Cardiac muscle cell (in vitro differentiated cells and primary cell): ENCODE data around the gene BAZ1A. TPM values are rescaled to one million over a fixed set of nuclear protein-coding genes. Genes with fewer than 3 reads are reported as not detected.

Source experiments
- DNase-seq, 2 donors: peaks; one replicate each; pipeline versions ENCODE4 v3.0.0 to v3.0.0-alpha.2; 2010 to 2017; ENCODE audit warnings: low read depth in 1 of 2, low spot score in 1 of 2
- H3K27ac ChIP-seq: fragments of 200-600 bp; sonication (generic); 2 replicates; pipeline ENCODE4 v1.5.1; 2016
- H3K27me3 ChIP-seq: fragments of 200-600 bp; sonication (generic); 2 replicates; pipeline ENCODE4 v1.6.0; 2016; ENCODE audit warnings: control low read depth
- H3K36me3 ChIP-seq: fragments of 200-600 bp; sonication (generic); 2 replicates; pipeline ENCODE4 v1.5.1; 2016; ENCODE audit warnings: control low read depth
- H3K4me1 ChIP-seq: fragments of 200-600 bp; sonication (generic); 2 replicates; pipeline ENCODE4 v1.8.1; 2017; ENCODE audit warnings: low read depth, mild to moderate bottlenecking, mixed run types
- H3K4me3 ChIP-seq: fragments of 200-600 bp; sonication (generic); 2 replicates; pipeline ENCODE4 v1.5.1; 2016; ENCODE audit warnings: mild to moderate bottlenecking
- H3K9me3 ChIP-seq: fragments of 200-600 bp; sonication (generic); 2 replicates; pipeline ENCODE4 v1.5.1; 2017; ENCODE audit warnings: low read depth, mild to moderate bottlenecking, control low read depth
- polyA plus RNA-seq: library from polyadenylated mRNA; unstranded; fragments of >200 nt; fragmentation: Nextera tagmentation; extraction: Ambion mirVana; gene quantifications from 2 replicates; pipeline ENCODE4 v1.2.1, GENCODE V29; 2016
- total RNA-seq: library from RNA; depleted of rRNA; stranded (reverse); fragments of >200 nt; gene quantifications from 2 replicates; pipeline ENCODE4 v1.2.3, GENCODE V29; 2016
- TF ChIP-seq, protein P1 (sequence below): IDR thresholded peaks from 2 replicates; pipeline ENCODE4 v1.5.1; 2012; ENCODE audit warnings: low read depth, mild to moderate bottlenecking, low read length

The BAZ1A gene
- total and polyA plus RNA-seq, 2 experiments from 2014 or later = 7.2 to 11.1 TPM

- TF ChIP-seq, protein P1, sequence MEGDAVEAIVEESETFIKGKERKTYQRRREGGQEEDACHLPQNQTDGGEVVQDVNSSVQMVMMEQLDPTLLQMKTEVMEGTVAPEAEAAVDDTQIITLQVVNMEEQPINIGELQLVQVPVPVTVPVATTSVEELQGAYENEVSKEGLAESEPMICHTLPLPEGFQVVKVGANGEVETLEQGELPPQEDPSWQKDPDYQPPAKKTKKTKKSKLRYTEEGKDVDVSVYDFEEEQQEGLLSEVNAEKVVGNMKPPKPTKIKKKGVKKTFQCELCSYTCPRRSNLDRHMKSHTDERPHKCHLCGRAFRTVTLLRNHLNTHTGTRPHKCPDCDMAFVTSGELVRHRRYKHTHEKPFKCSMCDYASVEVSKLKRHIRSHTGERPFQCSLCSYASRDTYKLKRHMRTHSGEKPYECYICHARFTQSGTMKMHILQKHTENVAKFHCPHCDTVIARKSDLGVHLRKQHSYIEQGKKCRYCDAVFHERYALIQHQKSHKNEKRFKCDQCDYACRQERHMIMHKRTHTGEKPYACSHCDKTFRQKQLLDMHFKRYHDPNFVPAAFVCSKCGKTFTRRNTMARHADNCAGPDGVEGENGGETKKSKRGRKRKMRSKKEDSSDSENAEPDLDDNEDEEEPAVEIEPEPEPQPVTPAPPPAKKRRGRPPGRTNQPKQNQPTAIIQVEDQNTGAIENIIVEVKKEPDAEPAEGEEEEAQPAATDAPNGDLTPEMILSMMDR = no peak
- DNase-seq = no peak
- Histone ChIP-seq H3K27ac (no peak overlapping the region), H3K36me3 (no peaks in the 10 kb centered on the region), H3K27me3 (no peaks in the 10 kb centered on the region), H3K9me3 (no peaks in the 10 kb centered on the region), H3K4me1 (no peaks in the 10 kb centered on the region), H3K4me3 (no peak overlapping the region)
These were observed 39.8 kb downstream of the BAZ1A start for GRCh38 chr14:34835312-34835711.

DNA sequence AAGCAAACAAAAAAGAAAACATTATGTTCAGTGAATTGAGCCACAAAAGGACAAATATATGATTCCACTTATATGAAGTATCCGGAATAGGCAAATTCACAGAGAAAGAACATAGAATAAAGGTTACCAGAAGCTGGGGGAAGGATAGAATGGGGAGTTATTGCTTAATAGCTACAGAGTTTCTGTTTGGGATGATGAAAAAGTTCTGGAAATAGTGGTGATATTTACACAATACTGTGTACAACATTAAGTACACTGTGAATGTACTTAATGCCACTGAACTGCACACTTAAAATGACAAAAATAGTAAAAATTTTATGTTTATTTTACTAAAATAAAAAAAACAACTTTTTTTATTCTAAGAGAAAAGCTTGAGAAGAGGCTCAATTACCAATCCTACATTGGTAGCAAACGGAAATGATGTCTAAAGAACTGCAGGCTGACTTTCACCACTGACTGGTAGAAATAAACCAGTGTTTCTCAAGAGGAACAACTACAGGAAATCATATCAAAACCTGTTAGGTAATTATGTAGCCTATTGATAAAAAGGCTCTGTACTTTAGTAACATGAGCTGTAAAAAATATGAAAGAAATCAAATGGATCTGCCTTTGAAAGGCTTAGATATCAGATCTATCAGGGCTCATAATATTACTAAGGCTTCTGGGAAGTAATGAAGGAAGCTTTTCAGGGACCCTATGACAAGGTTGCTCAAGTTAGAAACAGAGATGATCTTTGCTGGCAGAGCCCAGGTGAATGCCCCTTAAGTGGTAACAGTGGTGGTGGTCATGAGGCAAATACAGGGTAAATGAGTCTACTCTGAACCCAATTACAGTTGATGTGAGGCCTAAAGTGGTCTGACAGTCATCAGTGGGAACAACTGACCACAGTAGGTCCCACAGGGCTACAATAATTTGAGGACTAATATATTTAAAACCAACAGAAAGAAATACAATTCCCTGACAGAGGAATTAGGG lies 41.3 kb downstream of the BAZ1A start:
- DNase-seq = peak in 1 of 2 donors; percentile 38
- no peaks in the 10 kb centered on the region for H3K36me3 ChIP-seq
- H3K9me3 ChIP-seq = no peaks in the 10 kb centered on the region
- no peaks in the 10 kb centered on the region for H3K4me1 ChIP-seq
- H3K27me3 ChIP-seq = no peaks in the 10 kb centered on the region
- no peak overlapping the region for H3K27ac ChIP-seq
- no peak overlapping the region for H3K4me3 ChIP-seq
- TF ChIP-seq, protein P1 = no peak

GRCh38 chr14:34826661-34827060 lies 48.5 kb downstream of the BAZ1A start:
- no peak overlapping the region for H3K4me3 ChIP-seq
- H3K27ac ChIP-seq = no peak overlapping the region
- TF ChIP-seq, protein P1 = no peak
- DNase-seq = peak in 1 of 2 donors; percentile 9
- no peaks in the 10 kb centered on the region for H3K9me3 ChIP-seq
- no peaks in the 10 kb centered on the region for H3K27me3 ChIP-seq
- no peaks in the 10 kb centered on the region for H3K36me3 ChIP-seq
- peaks cover 6% of the 10 kb centered on the region for H3K4me1 ChIP-seq

DNA sequence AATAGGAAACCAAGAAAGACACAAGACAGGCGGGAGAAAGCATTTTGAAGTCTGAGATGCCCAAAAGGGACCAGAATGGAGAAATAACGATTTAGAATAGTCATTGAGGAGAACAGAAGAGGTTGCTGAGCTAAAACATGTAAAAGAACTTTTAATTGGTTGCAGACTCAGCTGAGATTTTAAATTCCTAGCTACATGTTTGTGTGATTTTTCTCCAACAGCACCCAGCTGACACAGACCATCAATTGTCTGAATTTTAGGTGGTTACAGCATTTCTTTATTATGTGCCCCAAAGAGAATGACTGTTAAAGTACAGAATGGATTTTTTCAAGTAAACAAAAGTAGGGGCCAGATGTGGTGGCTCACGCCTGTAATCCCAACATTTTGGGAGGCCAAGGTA lies 50.3 kb downstream of the BAZ1A start:
- Histone ChIP-seq H3K27ac (peak overlapping the region; percentile 55), H3K9me3 (no peaks in the 10 kb centered on the region), H3K36me3 (no peaks in the 10 kb centered on the region), H3K27me3 (no peaks in the 10 kb centered on the region), H3K4me3 (no peak overlapping the region), H3K4me1 (peaks cover 6% of the 10 kb centered on the region)
- TF ChIP-seq, protein P1 = no peak
- no peak for DNase-seq

GRCh38 chr14:34824256-34824655 lies 50.9 kb downstream of the BAZ1A start:
- no peaks in the 10 kb centered on the region for H3K9me3 ChIP-seq
- DNase-seq = no peak
- no peak overlapping the region for H3K4me3 ChIP-seq
- TF ChIP-seq, protein P1 = no peak
- peak overlapping the region; percentile 55 for H3K27ac ChIP-seq
- no peaks in the 10 kb centered on the region for H3K27me3 ChIP-seq
- H3K36me3 ChIP-seq = no peaks in the 10 kb centered on the region
- H3K4me1 ChIP-seq = peaks cover 6% of the 10 kb centered on the region
